HG03280 (cell line): Measurements from ENCODE around the gene ZBTB1.
"Not testable (repeated sequence)": the region's sequence is repeated elsewhere in the genome, so short reads cannot be mapped to it uniquely, and the experiment has no call there.

Experiments used
- ATAC-seq: cut with Tn5 transposase; IDR thresholded peaks from one replicate; pipeline ENCODE4 v1.9.1; 2021; ENCODE audit warnings: mild to moderate bottlenecking, moderate library complexity; ENCODE audit not compliant: unreplicated experiment

The ZBTB1 gene

GRCh38 chr14:64496764-64497163, 7.8 kb upstream of the ZBTB1 start:
- ATAC-seq, result no peak

GRCh38 chr14:64500088-64500487, 4.5 kb upstream of the ZBTB1 start:
- no peak for ATAC-seq

- no peak for ATAC-seq
These were observed 3.0 kb upstream of the ZBTB1 start for GRCh38 chr14:64501411-64502171.

GRCh38 chr14:64502456-64502855, 2.1 kb upstream of the ZBTB1 start:
- ATAC-seq, result no peak

- no peak for ATAC-seq
These were observed 1.6 kb upstream of the ZBTB1 start for GRCh38 chr14:64502887-64503433.

- peak; percentile 61 for ATAC-seq
These were observed 898 bp upstream of the ZBTB1 start, which contains the start of gene ZBTB25 for GRCh38 chr14:64503434-64504309. TSS of gene ZBTB25 (minus strand) at chr14:64503838. CDS start at chr14:64490533, 13,305 bp downstream.

GRCh38 chr14:64504897-64505794, 576 bp downstream of the ZBTB1 start:
- peak; percentile 29 for ATAC-seq

- no peak for ATAC-seq
These were observed 2.2 kb downstream of the ZBTB1 start for GRCh38 chr14:64506721-64507120.

GRCh38 chr14:64507376-64508156, 3.0 kb downstream of the ZBTB1 start:
- ATAC-seq, result no peak

GRCh38 chr14:64508215-64508776, 3.7 kb downstream of the ZBTB1 start:
- no peak for ATAC-seq

- no peak for ATAC-seq
These were observed 4.5 kb downstream of the ZBTB1 start for GRCh38 chr14:64509036-64509435.

- ATAC-seq, result no peak
These were observed 6.5 kb downstream of the ZBTB1 start for GRCh38 chr14:64510825-64511671.

GRCh38 chr14:64513271-64513670, 8.7 kb downstream of the ZBTB1 start:
- ATAC-seq, result no peak

- ATAC-seq, result no peak
These were observed 10.5 kb downstream of the ZBTB1 start for GRCh38 chr14:64515053-64515452.

GRCh38 chr14:64516969-64517368, 12.4 kb downstream of the ZBTB1 start:
- ATAC-seq, result no peak

GRCh38 chr14:64517667-64518066, 13.1 kb downstream of the ZBTB1 start:
- ATAC-seq, result not testable (repeated sequence)

GRCh38 chr14:64518229-64518628, 13.7 kb downstream of the ZBTB1 start:
- ATAC-seq, result no peak

- no peak for ATAC-seq
These were observed 16.1 kb downstream of the ZBTB1 start for GRCh38 chr14:64520699-64521098.
